GM12878 (cell line): ENCODE measurements around the gene SCYGR2. TPM values are rescaled to one million over a fixed set of nuclear protein-coding genes. Genes with fewer than 3 reads are reported as not detected.

Source experiments
- ATAC-seq: fragments of 200-7000 bp; cut with Tn5 transposase; 3 replicates; pipeline ENCODE4 v1.9.1; 2020; ENCODE audit warnings: mild to moderate bottlenecking, moderate library complexity
- BruUV-seq: library from RNA; stranded (reverse); fragments of 400-500 nt; replicated peaks from 2 replicates; lab custom pipeline; 2021; lab: Mats Ljungman, UMichigan
- CTCF ChIA-PET: fragments of 300-600 bp; sonication (Branson Sonifier 250); formaldehyde crosslinking; extraction: SDS; loops from one replicate; lab custom pipeline; 2021; ENCODE audit warnings: inconsistent platforms; lab: Yijun Ruan, JAX
- POLR2A ChIA-PET: fragments of 350-600 bp; formaldehyde crosslinking; extraction: SDS; loops from one replicate; lab custom pipeline; 2021; ENCODE audit warnings: inconsistent platforms; lab: Charles Lee
- RAD21 ChIA-PET: fragments of 300-600 bp; sonication (Branson Sonifier 250); formaldehyde crosslinking; loops from one replicate; lab custom pipeline; 2023; ENCODE audit warnings: antibody characterized with exemption; ENCODE audit not compliant: unreplicated experiment; lab: Charles Lee
- SMC1A ChIA-PET: fragments of 300-600 bp; sonication (Branson Sonifier 250); formaldehyde crosslinking; loops from one replicate; lab custom pipeline; 2023; ENCODE audit not compliant: unreplicated experiment, uncharacterized antibody; lab: Charles Lee
- DNase-seq: peaks from one replicate; pipeline ENCODE4 v3.0.0-alpha.2; 2011; ENCODE audit warnings: low read depth, low spot score
- FAIRE-seq: peaks from 3 replicates; lab custom pipeline; 2011; peaks lifted over from hg19 to GRCh38; lab: Jason Lieb, UNC
- H2AFZ ChIP-seq: 2 replicates; pipeline ENCODE4 v1.6.0; 2011; ENCODE audit warnings: low read depth, low read length, control low read depth; ENCODE audit not compliant: control insufficient read depth
- H3K27ac ChIP-seq: 2 replicates; pipeline ENCODE4 v1.5.1; 2011; ENCODE audit warnings: control low read depth; ENCODE audit not compliant: control insufficient read depth, insufficient read depth
- H3K27me3 ChIP-seq, 2 experiments: replicated peaks in 1 of 2; 2 replicates each; pipeline versions ENCODE4 v1.6.0 to v1.6.1; 2011; ENCODE audit warnings: low read length in 1 of 2; ENCODE audit not compliant: control insufficient read depth in 2 of 2, insufficient read depth in 2 of 2
- H3K36me3 ChIP-seq, 2 experiments: 2 replicates each; pipeline ENCODE4 v1.5.1; 2011; ENCODE audit warnings: low read length in 1 of 2; ENCODE audit not compliant: control insufficient read depth in 2 of 2, insufficient read depth in 2 of 2
- H3K4me1 ChIP-seq: 2 replicates; pipeline ENCODE4 v1.6.1; 2011; ENCODE audit warnings: mild to moderate bottlenecking, low read length, moderate library complexity, mixed read lengths; ENCODE audit not compliant: control insufficient read depth, insufficient read depth
- H3K4me2 ChIP-seq: 2 replicates; pipeline ENCODE4 v1.6.0; 2011; ENCODE audit warnings: control low read depth; ENCODE audit not compliant: control insufficient read depth, insufficient read depth
- H3K4me3 ChIP-seq: fragments of 200-600 bp; sonication (generic); 2 replicates; pipeline ENCODE4 v1.5.1; 2016
- H3K79me2 ChIP-seq: 2 replicates; pipeline ENCODE4 v1.6.0; 2011; ENCODE audit warnings: low read length; ENCODE audit not compliant: control insufficient read depth, insufficient read depth
- H3K9ac ChIP-seq: 2 replicates; pipeline ENCODE4 v1.8.0; 2011; ENCODE audit warnings: low read length, control low read depth, mixed read lengths; ENCODE audit not compliant: control insufficient read depth, insufficient read depth
- H3K9me3 ChIP-seq: replicated peaks from 3 replicates; pipeline ENCODE4 v1.5.1; 2011; ENCODE audit warnings: mild to moderate bottlenecking, low read length; ENCODE audit not compliant: control insufficient read depth, insufficient read depth
- H4K20me1 ChIP-seq: 2 replicates; pipeline ENCODE4 v1.6.0; 2011; ENCODE audit not compliant: control insufficient read depth, insufficient read depth
- ATF3 ChIP-seq: IDR thresholded peaks from 2 replicates; pipeline ENCODE4 v1.6.1; 2011; ENCODE audit warnings: low read depth, mild to moderate bottlenecking, low read length, moderate library complexity, borderline replicate concordance; ENCODE audit errors: extremely low read depth
- BCL11A ChIP-seq: IDR thresholded peaks from 2 replicates; pipeline ENCODE4 v1.6.1; 2011; ENCODE audit warnings: low read depth, low read length
- CREM ChIP-seq: IDR thresholded peaks from 2 replicates; pipeline ENCODE4 v1.6.1; 2014; ENCODE audit warnings: antibody characterized with exemption, low read depth
- E2F8 ChIP-seq: fragments of 450-650 bp; IDR thresholded peaks from 2 replicates; pipeline ENCODE4 v1.6.1; 2018; ENCODE audit warnings: mild to moderate bottlenecking, low read depth, moderate library complexity; ENCODE audit not compliant: partially characterized antibody
- ZNF207 ChIP-seq: fragments of 450-650 bp; IDR thresholded peaks from 2 replicates; pipeline ENCODE4 v1.6.1; 2014; ENCODE audit warnings: antibody characterized with exemption, mild to moderate bottlenecking, borderline replicate concordance
- WGBS: methylation state at CpG from one replicate; pipeline ENCODE4 v1.1.6; 2016; ENCODE audit warnings: low lambda C conversion rate; ENCODE audit not compliant: insufficient replicate concordance, insufficient coverage; ENCODE audit errors: missing lambda C conversion rate; 5-methylcytosine and 5-hydroxymethylcytosine counted together
- in situ Hi-C: fragments of 300-500 bp; cut with MboI; formaldehyde crosslinking; loops from 9 replicates; pipeline ENCODE4 v1.14.3; 2018; ENCODE audit warnings: mixed read lengths
- intact Hi-C: fragments of 100-400 bp; cut with micrococcal nuclease; formaldehyde crosslinking; loops from one replicate; pipeline ENCODE4 v1.14.2; 2022; ENCODE audit not compliant: unreplicated experiment
- polyA plus RNA-seq, 11 experiments: library from polyadenylated mRNA; depleted of rRNA in 4 of 11; unstranded in 6 of 11; stranded (reverse) in 5 of 11; fragments of >200 nt; fragmentation: Nextera tagmentation in 4 of 11; fragmentation: Illumina TruSeq in 1 of 11; extraction: Ambion mirVana in 4 of 11; extraction: Trizol in 1 of 11; gene quantifications; 1 replicate in 1 of 11; 2 replicates in 10 of 11; pipeline versions ENCODE4 v1.2.1 to v1.2.3, GENCODE V29; 2011 to 2016; ENCODE audit warnings: inconsistent platforms in 2 of 11, missing spikeins in 2 of 11, low read depth in 1 of 11
- total RNA-seq, 4 experiments: library from RNA; depleted of rRNA in 3 of 4; stranded (reverse); fragments of >200 nt in 3 of 4; fragmentation: Illumina TruSeq in 1 of 4; extraction: Trizol in 1 of 4; gene quantifications; 2 replicates each; pipeline versions ENCODE4 v1.2.1 to v1.2.3, GENCODE V29; 2013 to 2021

Gene SCYGR2
- total and polyA plus RNA-seq, 10 of the 15 experiments (the other 5 are each of a cell fraction or from before 2014, with no cell fraction given), result not detected

DNA sequence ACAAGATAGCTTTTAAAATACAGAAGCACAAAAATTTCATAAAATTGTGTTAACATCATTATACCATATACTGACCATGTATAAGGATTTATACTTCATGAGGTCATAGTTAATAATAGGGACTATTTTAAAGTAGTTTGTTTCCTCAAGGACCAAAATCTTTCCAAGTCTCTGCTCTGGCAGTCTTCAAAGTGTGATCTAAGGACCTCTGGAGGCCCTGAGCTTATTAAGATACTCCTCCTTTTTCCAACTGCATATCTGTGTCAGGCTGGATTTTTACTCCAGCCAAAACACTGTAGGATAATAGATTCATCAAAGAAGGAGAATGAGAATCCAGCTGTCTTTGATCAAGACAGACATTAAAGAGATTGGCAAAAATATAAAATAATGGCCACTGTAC, 1.7 kb upstream of the SCYGR2 start (continued):
- TF ChIP-seq ZNF207, result no peak

GRCh38 chr2:227597998-227598397, 695 bp upstream of the SCYGR2 start:
- CTCF ChIA-PET, result no interaction called here
- Histone ChIP-seq H3K36me3 (no peaks in the 10 kb centered on the region), H3K9me3 (no peaks in the 10 kb centered on the region), H3K27ac (no peak overlapping the region), H2AFZ (no peak overlapping the region), H3K4me3 (no peak overlapping the region), H3K4me1 (no peaks in the 10 kb centered on the region), H3K4me2 (no peak overlapping the region), H4K20me1 (no peaks in the 10 kb centered on the region), H3K27me3 (no peaks in the 10 kb centered on the region), H3K79me2 (no peaks in the 10 kb centered on the region), H3K9ac (no peak overlapping the region)
- POLR2A ChIA-PET, result no interaction called here
- SMC1A ChIA-PET, result interaction anchor here (0.9 kb wide), 1 partner anchor 23 kb away, joined by 3 read pairs; no protein-coding TSS in a partner anchor
- RAD21 ChIA-PET, result no interaction called here
- in situ Hi-C loops, result no loop called here
- TF ChIP-seq CREM (no peak), ATF3 (no peak), BCL11A (no peak), E2F8 (no peak)
- BruUV-seq, result no TSS peak
- no peak; the same call in 2 of the 3 replicates for ATAC-seq
- 20% methylated on average over 4 of the region's 4 CpGs for WGBS
- no peak for DNase-seq
- no peak for FAIRE-seq
- intact Hi-C loops, result no loop called here
